ENCODE measurements around the gene ERVW-1. TPM values are rescaled to one million over a fixed set of nuclear protein-coding genes. Genes with fewer than 3 reads are reported as not detected.
"Not testable (repeated sequence)": the region's sequence is repeated elsewhere in the genome, so short reads cannot be mapped to it uniquely, and the experiment has no call there.

Gene ERVW-1
- polyA plus RNA-seq, 1 donor (not counting 4 experiments of a cell fraction or from before 2014, with no cell fraction given) = not detected

DNA sequence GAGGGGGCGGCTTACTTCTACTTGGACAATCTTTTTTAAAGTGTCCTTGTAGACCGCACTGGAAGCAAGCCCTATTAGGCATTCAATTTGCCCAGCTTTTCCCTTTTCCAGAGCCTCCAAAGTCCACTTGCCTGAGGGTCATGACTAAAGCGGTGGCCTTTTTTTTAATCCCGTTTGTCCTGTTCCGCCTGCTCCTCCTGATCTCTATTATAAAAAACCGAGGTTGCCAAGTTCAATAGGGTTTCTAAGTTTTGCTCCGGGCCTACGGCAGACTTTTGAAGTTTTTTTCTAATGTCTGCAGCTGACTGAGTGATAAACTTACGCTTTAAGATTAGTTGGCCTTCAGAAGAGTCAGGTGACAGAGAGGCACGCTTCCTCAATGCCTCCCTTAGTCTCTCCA lies 3.8 kb downstream of the ERVW-1 start:
- not testable (repeated sequence) for H3K4me3 ChIP-seq (ENCODE audit: control insufficient read depth in 2 of 3, extremely low read depth in 1 of 3, insufficient read depth in 2 of 3, low read depth in 1 of 3, low read length in 3 of 3); FAIRE-seq; DNase-seq (ENCODE audit: low read depth, low spot score)

DNA sequence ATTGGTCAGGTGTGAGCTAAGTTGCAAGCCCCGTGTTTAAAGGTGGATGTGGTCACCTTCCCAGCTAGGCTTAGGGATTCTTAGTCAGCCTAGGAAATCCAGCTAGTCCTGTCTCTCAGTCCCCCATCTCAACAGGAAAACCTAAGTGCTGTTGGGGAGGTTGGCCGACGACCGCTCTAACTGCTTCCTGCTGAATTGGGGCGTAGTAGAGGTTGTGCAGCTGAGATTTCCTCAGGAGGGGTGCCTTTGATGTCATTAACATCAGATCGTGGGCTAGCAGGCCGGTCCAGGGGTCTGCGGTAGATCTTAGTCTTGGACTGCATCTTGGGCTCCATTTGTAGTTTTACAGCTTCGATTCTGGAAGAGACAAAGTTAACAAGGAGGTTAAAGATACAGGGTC lies 9.2 kb downstream of the ERVW-1 start:
- H3K27ac ChIP-seq (ENCODE audit: control insufficient read depth, insufficient read depth, low read length); H2AFZ ChIP-seq (ENCODE audit: control insufficient read depth, low read length); FAIRE-seq; H3K9me3 ChIP-seq (ENCODE audit: control insufficient read depth, low read depth, low read length); H4K20me1 ChIP-seq (ENCODE audit: control insufficient read depth, extremely low read depth, insufficient read depth, low read length); H3K9ac ChIP-seq (ENCODE audit: control insufficient read depth, extremely low read depth, insufficient read depth, low read length); H3K4me2 ChIP-seq (ENCODE audit: control insufficient read depth, extremely low read depth, insufficient read depth, low read depth, low read length); H3K27me3 ChIP-seq (ENCODE audit: control insufficient read depth, extremely low read depth, insufficient read depth, low read length); DNase-seq (ENCODE audit: low read depth, low spot score); H3K4me3 ChIP-seq (ENCODE audit: control insufficient read depth in 2 of 3, extremely low read depth in 1 of 3, insufficient read depth in 2 of 3, low read depth in 1 of 3, low read length in 3 of 3); H3K4me1 ChIP-seq (ENCODE audit: control insufficient read depth, extremely low read depth, insufficient read depth, low read length); H3K36me3 ChIP-seq (ENCODE audit: control insufficient read depth in 2 of 2, extremely low read depth in 1 of 2, insufficient read depth in 2 of 2, low read length in 2 of 2); H3K79me2 ChIP-seq (ENCODE audit: control insufficient read depth, insufficient read depth, low read length); H3K9me1 ChIP-seq (ENCODE audit: control insufficient read depth, extremely low read depth, insufficient read depth, low read length); dilution Hi-C loops (cut with MboI; ENCODE audit: extremely low pct_ligation_motif_present, low sequenced_read_pairs): not testable (repeated sequence)

More for the DNA sequence above, 3.8 kb downstream of the ERVW-1 start:
- H3K9ac ChIP-seq (ENCODE audit: control insufficient read depth, extremely low read depth, insufficient read depth, low read length); H3K9me3 ChIP-seq (ENCODE audit: control insufficient read depth, low read depth, low read length); H3K79me2 ChIP-seq (ENCODE audit: control insufficient read depth, insufficient read depth, low read length); H3K27ac ChIP-seq (ENCODE audit: control insufficient read depth, insufficient read depth, low read length); H3K36me3 ChIP-seq (ENCODE audit: control insufficient read depth in 2 of 2, extremely low read depth in 1 of 2, insufficient read depth in 2 of 2, low read length in 2 of 2); H3K4me2 ChIP-seq (ENCODE audit: control insufficient read depth, extremely low read depth, insufficient read depth, low read depth, low read length); H4K20me1 ChIP-seq (ENCODE audit: control insufficient read depth, extremely low read depth, insufficient read depth, low read length); H3K4me1 ChIP-seq (ENCODE audit: control insufficient read depth, extremely low read depth, insufficient read depth, low read length); dilution Hi-C loops (cut with MboI; ENCODE audit: extremely low pct_ligation_motif_present, low sequenced_read_pairs); H3K27me3 ChIP-seq (ENCODE audit: control insufficient read depth, extremely low read depth, insufficient read depth, low read length); H2AFZ ChIP-seq (ENCODE audit: control insufficient read depth, low read length); H3K9me1 ChIP-seq (ENCODE audit: control insufficient read depth, extremely low read depth, insufficient read depth, low read length): not testable (repeated sequence)

DNA sequence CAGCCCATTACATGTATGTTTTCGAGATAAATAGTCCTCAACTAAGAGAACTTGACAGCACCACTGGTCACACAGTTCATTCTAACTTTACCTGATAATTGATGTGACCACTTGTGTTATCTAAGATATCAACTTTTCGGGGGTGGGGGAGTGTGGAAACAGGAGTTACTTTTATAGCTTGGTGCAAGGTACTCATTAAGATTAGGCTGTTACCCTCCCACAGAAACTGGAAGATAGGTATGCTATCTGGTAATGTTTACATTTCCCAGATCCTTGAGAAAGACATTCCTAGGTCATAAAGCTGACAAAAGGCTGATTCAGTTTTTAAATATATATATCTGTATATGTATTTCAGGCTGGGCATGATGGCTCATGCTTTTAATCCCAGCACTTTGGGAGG lies 11.1 kb downstream of the ERVW-1 start:
- H3K36me3 ChIP-seq (ENCODE audit: control insufficient read depth in 2 of 2, extremely low read depth in 1 of 2, insufficient read depth in 2 of 2, low read length in 2 of 2) = no peaks in the 10 kb centered on the region
- no peak overlapping the region for H2AFZ ChIP-seq (ENCODE audit: control insufficient read depth, low read length)
- no peaks in the 10 kb centered on the region for H3K27me3 ChIP-seq (ENCODE audit: control insufficient read depth, extremely low read depth, insufficient read depth, low read length)
- H3K9ac ChIP-seq (ENCODE audit: control insufficient read depth, extremely low read depth, insufficient read depth, low read length) = no peak overlapping the region
- no peak for DNase-seq (ENCODE audit: low read depth, low spot score)
- FAIRE-seq = no peak
- no peak overlapping the region for H3K4me2 ChIP-seq (ENCODE audit: control insufficient read depth, extremely low read depth, insufficient read depth, low read depth, low read length)
- peaks cover 8% of the 10 kb centered on the region for H3K4me1 ChIP-seq (ENCODE audit: control insufficient read depth, extremely low read depth, insufficient read depth, low read length)
- no peaks in the 10 kb centered on the region for H3K9me1 ChIP-seq (ENCODE audit: control insufficient read depth, extremely low read depth, insufficient read depth, low read length)
- no peak overlapping the region for H3K27ac ChIP-seq (ENCODE audit: control insufficient read depth, insufficient read depth, low read length)
- no peaks in the 10 kb centered on the region for H3K79me2 ChIP-seq (ENCODE audit: control insufficient read depth, insufficient read depth, low read length)
- H3K9me3 ChIP-seq (ENCODE audit: control insufficient read depth, low read depth, low read length) = no peaks in the 10 kb centered on the region
- dilution Hi-C loops (cut with MboI; ENCODE audit: extremely low pct_ligation_motif_present, low sequenced_read_pairs) = no loop called here
- TF ChIP-seq, protein P1, sequence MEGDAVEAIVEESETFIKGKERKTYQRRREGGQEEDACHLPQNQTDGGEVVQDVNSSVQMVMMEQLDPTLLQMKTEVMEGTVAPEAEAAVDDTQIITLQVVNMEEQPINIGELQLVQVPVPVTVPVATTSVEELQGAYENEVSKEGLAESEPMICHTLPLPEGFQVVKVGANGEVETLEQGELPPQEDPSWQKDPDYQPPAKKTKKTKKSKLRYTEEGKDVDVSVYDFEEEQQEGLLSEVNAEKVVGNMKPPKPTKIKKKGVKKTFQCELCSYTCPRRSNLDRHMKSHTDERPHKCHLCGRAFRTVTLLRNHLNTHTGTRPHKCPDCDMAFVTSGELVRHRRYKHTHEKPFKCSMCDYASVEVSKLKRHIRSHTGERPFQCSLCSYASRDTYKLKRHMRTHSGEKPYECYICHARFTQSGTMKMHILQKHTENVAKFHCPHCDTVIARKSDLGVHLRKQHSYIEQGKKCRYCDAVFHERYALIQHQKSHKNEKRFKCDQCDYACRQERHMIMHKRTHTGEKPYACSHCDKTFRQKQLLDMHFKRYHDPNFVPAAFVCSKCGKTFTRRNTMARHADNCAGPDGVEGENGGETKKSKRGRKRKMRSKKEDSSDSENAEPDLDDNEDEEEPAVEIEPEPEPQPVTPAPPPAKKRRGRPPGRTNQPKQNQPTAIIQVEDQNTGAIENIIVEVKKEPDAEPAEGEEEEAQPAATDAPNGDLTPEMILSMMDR (optimal IDR thresholded peaks at IDR 0.05 in 1 of 3, IDR thresholded peaks at IDR 0.05 in 1 of 3, conservative IDR thresholded peaks at IDR 0.05 in 1 of 3; ENCODE audit: extremely low read depth in 1 of 3, insufficient read depth in 2 of 3, low read length in 3 of 3) = no peak
- no peak for TF ChIP-seq EZH2 (IDR thresholded peaks at IDR 0.05; ENCODE audit: low read length)
- no peak overlapping the region for H3K4me3 ChIP-seq (ENCODE audit: control insufficient read depth in 2 of 3, extremely low read depth in 1 of 3, insufficient read depth in 2 of 3, low read depth in 1 of 3, low read length in 3 of 3)
- H4K20me1 ChIP-seq (ENCODE audit: control insufficient read depth, extremely low read depth, insufficient read depth, low read length) = no peaks in the 10 kb centered on the region

Data from keratinocyte (primary cell).